GM23338 (cell line): Measurements from ENCODE around the gene SCAPER. TPM values are rescaled to one million over a fixed set of nuclear protein-coding genes. Genes with fewer than 3 reads are reported as not detected.

Source experiments
- ATAC-seq: fragments of 200-7000 bp; cut with Tn5 transposase; 3 replicates; pipeline ENCODE4 v1.9.1; 2020
- DNase-seq: peaks from one replicate; pipeline ENCODE4 v3.0.0-alpha.2; 2015; ENCODE audit warnings: low spot score
- H2AFZ ChIP-seq: fragments of 200-600 bp; sonication (generic); 2 replicates; pipeline ENCODE4 v1.8.0; 2016; ENCODE audit warnings: antibody characterized with exemption, mild to moderate bottlenecking, moderate library complexity
- H3F3A ChIP-seq: fragments of 200-600 bp; sonication (generic); replicated peaks from 2 replicates; pipeline ENCODE4 v1.8.0; 2017; ENCODE audit warnings: antibody characterized with exemption, mixed run types, low read depth
- H3K27ac ChIP-seq: fragments of 200-600 bp; sonication (generic); 2 replicates; pipeline ENCODE4 v1.6.1; 2016; ENCODE audit warnings: low read depth
- H3K27me3 ChIP-seq: fragments of 200-600 bp; sonication (generic); 2 replicates; pipeline ENCODE4 v1.8.0; 2016; ENCODE audit warnings: mild to moderate bottlenecking, mixed run types, moderate library complexity; ENCODE audit not compliant: insufficient read depth
- H3K36me3 ChIP-seq: fragments of 200-600 bp; sonication (generic); 2 replicates; pipeline ENCODE4 v1.8.0; 2016; ENCODE audit warnings: mild to moderate bottlenecking; ENCODE audit not compliant: insufficient read depth
- H3K4me1 ChIP-seq: fragments of 200-600 bp; sonication (generic); 2 replicates; pipeline ENCODE4 v1.8.0; 2016; ENCODE audit warnings: mild to moderate bottlenecking, moderate library complexity; ENCODE audit not compliant: insufficient read depth
- H3K4me2 ChIP-seq: fragments of 200-600 bp; sonication (generic); 2 replicates; pipeline ENCODE4 v1.7.1; 2017; ENCODE audit warnings: mixed run types
- H3K4me3 ChIP-seq: fragments of 200-600 bp; sonication (generic); 2 replicates; pipeline ENCODE4 v1.6.1; 2016; ENCODE audit warnings: mixed run types
- H3K79me2 ChIP-seq: fragments of 200-600 bp; sonication (generic); replicated peaks from 2 replicates; pipeline ENCODE4 v1.8.0; 2017; ENCODE audit warnings: mild to moderate bottlenecking; ENCODE audit not compliant: insufficient read depth
- H3K9me2 ChIP-seq: fragments of 200-600 bp; sonication (generic); 2 replicates; pipeline ENCODE4 v1.8.0; 2017; ENCODE audit not compliant: insufficient read depth
- H4K20me1 ChIP-seq: fragments of 200-600 bp; sonication (generic); replicated peaks from 2 replicates; pipeline ENCODE4 v1.8.0; 2017; ENCODE audit warnings: mild to moderate bottlenecking; ENCODE audit not compliant: insufficient read depth
- H3K27ac Mint-ChIP-seq: 2 replicates; pipeline ENCODE4 v1.8.0; 2020; ENCODE audit warnings: inconsistent platforms, mild to moderate bottlenecking, moderate library complexity, mixed read lengths
- H3K27me3 Mint-ChIP-seq: 3 replicates; pipeline ENCODE4 v1.8.0; 2022; ENCODE audit warnings: low read depth, mild to moderate bottlenecking, moderate library complexity, mixed read lengths, inconsistent platforms; ENCODE audit not compliant: insufficient read depth, poor library complexity
- H3K36me3 Mint-ChIP-seq: 3 replicates; pipeline ENCODE4 v1.8.0; 2021; ENCODE audit warnings: low read depth, mild to moderate bottlenecking, inconsistent platforms, moderate library complexity, mixed read lengths
- H3K4me1 Mint-ChIP-seq: 3 replicates; pipeline ENCODE4 v1.8.0; 2020; ENCODE audit warnings: mild to moderate bottlenecking, inconsistent platforms, mixed read lengths
- H3K4me3 Mint-ChIP-seq: 3 replicates; pipeline ENCODE4 v1.8.0; 2021; ENCODE audit warnings: moderate library complexity, mild to moderate bottlenecking, inconsistent platforms, mixed read lengths
- H3K9me3 Mint-ChIP-seq: 3 replicates; pipeline ENCODE4 v1.8.0; 2020; ENCODE audit warnings: moderate library complexity, mild to moderate bottlenecking, inconsistent platforms, mixed read lengths
- CREB1 ChIP-seq: fragments of 250-450 bp; sonication (Bioruptor Pico); IDR thresholded peaks from 2 replicates; pipeline ENCODE4 v1.5.0; 2020; ENCODE audit warnings: low read depth, mild to moderate bottlenecking, moderate library complexity
- CTCF ChIP-seq, 2 experiments: fragments of 200-600 bp in 1 of 2; sonication (generic) in 1 of 2; conservative IDR thresholded peaks; 2 replicates each; pipeline versions ENCODE4 v1.5.1 to v1.6.1; 2016 to 2017; ENCODE audit warnings: antibody characterized with exemption in 2 of 2, low read depth in 2 of 2, mild to moderate bottlenecking in 2 of 2, moderate library complexity in 1 of 2
- ETS1 ChIP-seq: IDR thresholded peaks from 2 replicates; pipeline ENCODE4 v1.6.1; 2016; ENCODE audit warnings: antibody characterized with exemption
- EZH2 ChIP-seq: fragments of 200-600 bp; sonication (generic); IDR thresholded peaks from one replicate; pipeline ENCODE4 v1.8.0; 2017; ENCODE audit warnings: antibody characterized with exemption, mild to moderate bottlenecking, low read depth; ENCODE audit not compliant: unreplicated experiment
- EZH2phosphoT487 ChIP-seq: fragments of 200-600 bp; sonication (generic); IDR thresholded peaks from one replicate; pipeline ENCODE4 v1.8.1; 2018; ENCODE audit warnings: antibody characterized with exemption; ENCODE audit not compliant: unreplicated experiment
- JUNB ChIP-seq: IDR thresholded peaks from one replicate; pipeline ENCODE4 v1.6.1; 2016; ENCODE audit warnings: antibody characterized with exemption; ENCODE audit not compliant: unreplicated experiment
- NANOG ChIP-seq: IDR thresholded peaks from 2 replicates; pipeline ENCODE4 v1.6.1; 2016; ENCODE audit warnings: antibody characterized with exemption, borderline replicate concordance
- POLR2AphosphoS5 ChIP-seq: IDR thresholded peaks from 2 replicates; pipeline ENCODE4 v1.6.1; 2016; ENCODE audit warnings: antibody characterized with exemption, low read depth
- REST ChIP-seq: IDR thresholded peaks from one replicate; pipeline ENCODE4 v1.6.1; 2018; ENCODE audit warnings: antibody characterized with exemption; ENCODE audit not compliant: unreplicated experiment
- STAT1 ChIP-seq: IDR thresholded peaks from one replicate; pipeline ENCODE4 v1.6.1; 2016; ENCODE audit warnings: antibody characterized with exemption; ENCODE audit not compliant: unreplicated experiment
- ZNF114 ChIP-seq: fragments of 250-450 bp; sonication (Bioruptor Pico); IDR thresholded peaks from 2 replicates; pipeline ENCODE4 v1.5.0; 2020; ENCODE audit warnings: mild to moderate bottlenecking, moderate library complexity
- ZNF331 ChIP-seq: fragments of 250-450 bp; sonication (Bioruptor Pico); IDR thresholded peaks from 2 replicates; pipeline ENCODE4 v1.5.0; 2020; ENCODE audit warnings: low read depth, mild to moderate bottlenecking, moderate library complexity
- ZNF462 ChIP-seq: fragments of 250-450 bp; sonication (Bioruptor Pico); IDR thresholded peaks from 2 replicates; pipeline ENCODE4 v1.5.0; 2020; ENCODE audit warnings: mild to moderate bottlenecking, moderate library complexity
- polyA plus RNA-seq: library from polyadenylated mRNA; unstranded; fragments of >200 nt; fragmentation: Nextera tagmentation; extraction: Ambion mirVana; gene quantifications from 2 replicates; pipeline ENCODE4 v1.2.1, GENCODE V29; 2016
- total RNA-seq: library from RNA; depleted of rRNA; stranded (reverse); fragments of >200 nt; shearing (Covaris generic); gene quantifications from 2 replicates; pipeline ENCODE4 v1.2.3, GENCODE V29; 2014

Gene SCAPER
- total and polyA plus RNA-seq, 2 experiments from 2014 or later: 9.1 to 17.6 TPM

- H2AFZ ChIP-seq: peak overlapping the region; percentile 14; the same call in 1 of the 2 replicates
- TF ChIP-seq CREB1 (no peak), ZNF462 (CRISPR knock-in tag) (no peak), JUNB (no peak), ZNF114 (CRISPR knock-in tag) (no peak), STAT1 (no peak), REST (no peak), EZH2 (no peak), CTCF (conservative IDR thresholded peaks at IDR 0.05; ENCODE audit: low read depth in 2 of 2) (no peak), ZNF331 (CRISPR knock-in tag) (no peak), NANOG (no peak), ETS1 (no peak), EZH2phosphoT487 (no peak), POLR2AphosphoS5 (no peak)
- H3K4me3 Mint-ChIP-seq: no peak overlapping the region
These were observed 11.2 kb upstream of the SCAPER start for GRCh38 chr15:76916369-76916768.

More at GRCh38 chr15:76916369-76916768, 11.2 kb upstream of the SCAPER start:
- no peak overlapping the region for H3K27ac Mint-ChIP-seq
- no peak for ATAC-seq
- Histone ChIP-seq H3K27me3 (no peaks in the 10 kb centered on the region; the same call in 1 of the 2 replicates), H3F3A (no peaks in the 10 kb centered on the region), H3K4me2 (no peak overlapping the region), H3K79me2 (no peaks in the 10 kb centered on the region), H3K9me2 (0 out of 2 replicates have a peak, but pooled peaks cover 9% of the 10 kb centered on the region), H3K4me3 (no peak overlapping the region), H3K4me1 (no peaks in the 10 kb centered on the region), H3K36me3 (no peaks in the 10 kb centered on the region), H3K27ac (no peak overlapping the region), H4K20me1 (no peaks in the 10 kb centered on the region)
- H3K9me3 Mint-ChIP-seq: no peaks in the 10 kb centered on the region
- H3K36me3 Mint-ChIP-seq: no peaks in the 10 kb centered on the region
- no peak for DNase-seq
- no peaks in the 10 kb centered on the region for H3K27me3 Mint-ChIP-seq
- no peaks in the 10 kb centered on the region for H3K4me1 Mint-ChIP-seq
